ENCODE data around the gene SPAG5. TPM values are rescaled to one million over a fixed set of nuclear protein-coding genes. Genes with fewer than 3 reads are reported as not detected.
"Not testable (repeated sequence)": the region's sequence is repeated elsewhere in the genome, so short reads cannot be mapped to it uniquely, and the experiment has no call there.

Gene SPAG5
- total and polyA plus RNA-seq, 2 experiments from 2014 or later = 20.5 to 27.0 TPM

DNA sequence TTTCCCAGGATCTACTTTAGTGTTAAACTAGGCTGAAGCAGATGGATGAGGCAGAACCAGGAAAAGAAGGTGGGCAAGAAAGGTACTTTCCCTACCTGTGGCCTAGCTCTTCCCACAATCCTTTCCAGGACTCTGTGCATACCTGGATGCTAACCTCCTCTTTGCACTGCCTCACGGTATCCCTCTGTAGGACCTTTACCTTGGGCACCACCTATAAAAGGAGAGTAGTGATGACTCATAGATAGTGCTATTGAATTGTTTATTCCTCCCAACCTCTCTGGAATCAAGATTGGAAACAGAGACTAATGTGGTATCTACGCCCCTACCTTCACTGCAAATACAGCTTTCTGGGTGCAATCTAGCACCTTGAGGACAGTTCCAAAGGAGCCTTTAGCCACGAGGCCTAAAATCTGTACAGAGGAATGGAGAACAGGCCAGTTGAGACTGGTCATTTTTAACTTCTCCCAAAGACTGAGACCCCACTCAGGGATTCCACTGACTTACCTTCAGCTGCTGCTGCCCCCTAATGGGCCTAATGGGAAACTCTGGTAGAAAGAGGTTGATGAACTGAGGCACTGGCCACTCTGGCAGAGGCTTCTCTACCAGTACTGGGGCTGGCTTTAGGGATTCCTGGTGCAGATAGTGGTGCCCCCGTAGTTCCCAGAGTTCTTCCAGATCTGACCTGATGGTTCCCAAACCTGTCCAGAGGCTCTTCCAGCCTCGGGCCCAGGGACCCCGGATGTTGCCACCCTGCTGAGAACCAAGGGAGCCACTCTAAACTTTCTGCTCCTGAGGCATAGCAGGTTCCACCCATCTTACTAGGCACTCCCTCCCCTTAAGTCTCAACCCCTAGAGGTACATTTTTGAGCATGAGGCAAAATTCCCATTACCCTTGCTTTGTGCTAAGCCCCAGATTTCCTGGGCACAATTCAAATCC, 14.4 kb upstream of the SPAG5 start:
- Histone ChIP-seq H3K9me2 (ENCODE audit: insufficient read depth) (no peaks in the 10 kb centered on the region), H3K4me1 (ENCODE audit: insufficient read depth) (no peaks in the 10 kb centered on the region), H3K4me3 (no peak overlapping the region), H3K36me3 (ENCODE audit: low read depth) (peaks cover 38% of the 10 kb centered on the region), H3K4me2 (ENCODE audit: unreplicated experiment) (no peak overlapping the region), H3K9ac (no peak overlapping the region), H3F3A (ENCODE audit: insufficient read depth) (peaks cover 5% of the 10 kb centered on the region; the same call in 1 of the 2 replicates), H4K20me1 (ENCODE audit: insufficient read depth) (no peaks in the 10 kb centered on the region), H3K27me3 (replicated peaks; ENCODE audit: insufficient read depth) (no peaks in the 10 kb centered on the region), H2AFZ (no peak overlapping the region), H3K9me3 (ENCODE audit: low read depth) (no peaks in the 10 kb centered on the region), H3K79me2 (ENCODE audit: insufficient read depth) (no peaks in the 10 kb centered on the region), H3K27ac (no peak overlapping the region)
- 70 to 80% methylated on average over 6 of the region's 6 CpGs for WGBS, 2 experiments (ENCODE audit: low coverage in 1 of 2, low lambda C conversion rate in 2 of 2, missing lambda C conversion rate in 2 of 2)
- DNase-seq = peak; percentile 47
- TF ChIP-seq EZH2phosphoT487 (IDR thresholded peaks at IDR 0.05; ENCODE audit: insufficient read depth, low read depth) (no peak), EZH2 (IDR thresholded peaks at IDR 0.05; ENCODE audit: insufficient read depth, poor library complexity, severe bottlenecking) (no peak)
- in situ Hi-C loops (cut with MboI) = no loop called here

DNA sequence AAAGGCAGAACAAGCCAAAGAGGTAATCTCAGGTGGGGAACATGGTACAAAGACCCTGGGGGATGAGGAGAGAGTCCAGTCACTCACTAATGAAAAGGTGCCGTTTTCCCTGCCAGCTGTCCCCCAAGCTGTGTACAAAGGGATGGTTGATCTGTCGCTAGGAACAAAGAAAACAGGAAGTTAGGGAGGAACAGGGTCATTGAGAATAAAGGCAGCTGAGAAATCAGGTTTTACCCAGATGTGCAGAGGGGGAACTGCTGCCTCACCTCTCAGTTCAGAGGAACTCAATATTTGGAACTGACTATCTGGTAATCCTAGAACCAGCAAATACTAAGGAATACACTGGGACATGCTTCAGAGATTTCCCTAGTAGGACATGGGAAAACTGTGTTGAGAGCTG, 13.7 kb upstream of the SPAG5 start:
- 34 to 40% methylated on average over 2 of the region's 2 CpGs for WGBS, 2 experiments (ENCODE audit: low coverage in 1 of 2, low lambda C conversion rate in 2 of 2, missing lambda C conversion rate in 2 of 2)
- Histone ChIP-seq H3K9me3 (ENCODE audit: low read depth) (no peaks in the 10 kb centered on the region), H3K36me3 (ENCODE audit: low read depth) (peaks cover 32% of the 10 kb centered on the region), H3K4me1 (ENCODE audit: insufficient read depth) (no peaks in the 10 kb centered on the region), H3K9me2 (ENCODE audit: insufficient read depth) (no peaks in the 10 kb centered on the region), H3K4me3 (no peak overlapping the region), H3K79me2 (ENCODE audit: insufficient read depth) (no peaks in the 10 kb centered on the region), H4K20me1 (ENCODE audit: insufficient read depth) (no peaks in the 10 kb centered on the region), H3K9ac (no peak overlapping the region), H2AFZ (no peak overlapping the region), H3K27ac (no peak overlapping the region), H3K4me2 (ENCODE audit: unreplicated experiment) (no peak overlapping the region), H3K27me3 (replicated peaks; ENCODE audit: insufficient read depth) (no peaks in the 10 kb centered on the region), H3F3A (ENCODE audit: insufficient read depth) (peaks cover 5% of the 10 kb centered on the region; the same call in 1 of the 2 replicates)
- DNase-seq = no peak
- in situ Hi-C loops (cut with MboI) = no loop called here
- TF ChIP-seq EZH2phosphoT487 (IDR thresholded peaks at IDR 0.05; ENCODE audit: insufficient read depth, low read depth) = no peak
- TF ChIP-seq EZH2 (IDR thresholded peaks at IDR 0.05; ENCODE audit: insufficient read depth, poor library complexity, severe bottlenecking) = no peak

DNA sequence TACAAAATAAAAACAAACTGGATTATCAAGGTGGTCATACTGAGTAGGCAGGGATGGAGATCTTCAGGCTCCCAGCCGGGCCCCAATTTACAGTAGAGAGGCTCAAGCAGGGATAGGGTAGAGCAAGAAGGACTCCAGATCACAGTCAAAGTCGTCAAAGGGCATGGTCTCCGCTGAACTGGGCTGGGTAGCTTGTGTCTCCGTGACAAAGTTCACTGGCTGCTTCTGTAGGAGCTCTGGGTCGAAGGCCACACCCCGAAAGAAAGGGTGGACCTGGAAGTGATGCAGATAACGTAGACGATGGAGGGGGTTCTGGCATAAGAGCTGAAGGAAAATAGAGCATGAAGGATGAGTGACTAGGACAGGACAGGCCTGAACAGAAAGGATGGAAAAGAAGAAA, 11.6 kb upstream of the SPAG5 start:
- Histone ChIP-seq H3K27ac (no peak overlapping the region), H3K4me1 (ENCODE audit: insufficient read depth) (no peaks in the 10 kb centered on the region), H3K36me3 (ENCODE audit: low read depth) (peaks cover 12% of the 10 kb centered on the region), H3F3A (ENCODE audit: insufficient read depth) (no peaks in the 10 kb centered on the region), H4K20me1 (ENCODE audit: insufficient read depth) (no peaks in the 10 kb centered on the region), H2AFZ (no peak overlapping the region), H3K27me3 (replicated peaks; ENCODE audit: insufficient read depth) (no peaks in the 10 kb centered on the region), H3K9me3 (ENCODE audit: low read depth) (no peaks in the 10 kb centered on the region), H3K4me2 (ENCODE audit: unreplicated experiment) (no peak overlapping the region), H3K9ac (no peak overlapping the region), H3K79me2 (ENCODE audit: insufficient read depth) (no peaks in the 10 kb centered on the region), H3K4me3 (no peak overlapping the region), H3K9me2 (ENCODE audit: insufficient read depth) (no peaks in the 10 kb centered on the region)
- DNase-seq = no peak
- in situ Hi-C loops (cut with MboI) = no loop called here
- 97% methylated on average over 8 of the region's 8 CpGs for WGBS, 2 experiments (ENCODE audit: low coverage in 1 of 2, low lambda C conversion rate in 2 of 2, missing lambda C conversion rate in 2 of 2)
- TF ChIP-seq EZH2 (IDR thresholded peaks at IDR 0.05; ENCODE audit: insufficient read depth, poor library complexity, severe bottlenecking) (no peak), EZH2phosphoT487 (IDR thresholded peaks at IDR 0.05; ENCODE audit: insufficient read depth, low read depth) (no peak)

DNA sequence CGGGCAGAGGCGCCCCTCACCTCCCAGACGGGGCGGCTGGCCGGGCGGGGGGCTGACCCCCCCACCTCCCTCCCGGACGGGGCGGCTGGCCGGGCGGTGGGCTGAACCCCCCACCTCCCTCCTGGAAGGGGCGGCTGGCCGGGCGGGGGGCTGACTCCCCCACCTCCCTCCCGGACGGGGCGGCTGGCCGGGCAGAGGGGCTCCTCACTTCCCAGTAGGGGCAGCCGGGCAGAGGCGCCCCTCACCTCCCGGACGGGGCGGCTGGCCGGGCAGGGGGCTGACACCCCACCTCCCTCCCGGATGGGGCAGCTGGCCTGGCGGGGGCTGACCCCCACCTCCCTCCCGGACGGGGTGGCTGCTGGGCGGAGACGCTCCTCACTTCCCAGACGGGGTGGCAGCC, 5.2 kb upstream of the SPAG5 start:
- DNase-seq; in situ Hi-C loops (cut with MboI): not testable (repeated sequence)
- H3F3A ChIP-seq (ENCODE audit: insufficient read depth) = peaks cover 12% of the 10 kb centered on the region

More for the DNA sequence above, 5.2 kb upstream of the SPAG5 start:
- H3K27me3 ChIP-seq (replicated peaks; ENCODE audit: insufficient read depth); H3K79me2 ChIP-seq (ENCODE audit: insufficient read depth); H3K9ac ChIP-seq; H3K4me1 ChIP-seq (ENCODE audit: insufficient read depth); H3K4me2 ChIP-seq (ENCODE audit: unreplicated experiment); H3K9me2 ChIP-seq (ENCODE audit: insufficient read depth); H3K9me3 ChIP-seq (ENCODE audit: low read depth); H3K27ac ChIP-seq; H4K20me1 ChIP-seq (ENCODE audit: insufficient read depth); H3K4me3 ChIP-seq; H3K36me3 ChIP-seq (ENCODE audit: low read depth); H2AFZ ChIP-seq: not testable (repeated sequence)
- 91% methylated on average over 13 of the region's 31 CpGs; no CpG with 5 or more reads in 1 of the 2 experiments for WGBS, 2 experiments (ENCODE audit: low coverage in 1 of 2, low lambda C conversion rate in 2 of 2, missing lambda C conversion rate in 2 of 2)
